Endothelial cell of umbilical vein (primary cell): ENCODE measurements around the gene CHD6. TPM values are rescaled to one million over a fixed set of nuclear protein-coding genes. Genes with fewer than 3 reads are reported as not detected.

Experiments
- BruUV-seq: library from RNA; stranded (reverse); fragments of 400-500 nt; replicated peaks from 2 replicates; lab custom pipeline; 2021; lab: Mats Ljungman, UMichigan
- CTCF ChIA-PET: fragments of 300-600, 350-600 bp; sonication (Branson Sonifier 250); formaldehyde crosslinking; loops from one replicate; lab custom pipeline; 2021; ENCODE audit warnings: antibody characterized with exemption, inconsistent platforms; lab: Charles Lee
- POLR2A ChIA-PET: fragments of 300-600, 350-600 bp; sonication (Branson Sonifier 250); formaldehyde crosslinking; loops from one replicate; lab custom pipeline; 2021; ENCODE audit warnings: antibody characterized with exemption, inconsistent platforms; lab: Charles Lee
- DNase-seq: peaks from one replicate; pipeline ENCODE4 v3.0.0-alpha.2; 2011; ENCODE audit warnings: low read depth, low spot score
- FAIRE-seq: peaks from 2 replicates; lab custom pipeline; 2011; peaks lifted over from hg19 to GRCh38; lab: Jason Lieb, UNC
- H2AFZ ChIP-seq: 2 replicates; pipeline ENCODE4 v1.6.0; 2012; ENCODE audit warnings: low read depth, low read length, control low read depth, inconsistent platforms
- H3K27ac ChIP-seq: 2 replicates; pipeline ENCODE4 v1.5.1; 2011; ENCODE audit warnings: low read depth, mild to moderate bottlenecking, control low read depth, low read length, moderate library complexity; ENCODE audit not compliant: insufficient read depth
- H3K27me3 ChIP-seq, 2 experiments: 2 replicates each; pipeline versions ENCODE4 v1.6.0 to v1.6.1; 2011; ENCODE audit warnings: low read length in 2 of 2, mixed read lengths in 1 of 2; ENCODE audit not compliant: control insufficient read depth in 2 of 2, insufficient read depth in 2 of 2
- H3K36me3 ChIP-seq, 2 experiments: 2 replicates in 1 of 2; 3 replicates in 1 of 2; pipeline ENCODE4 v1.5.1; 2011; ENCODE audit warnings: low read length in 2 of 2, mild to moderate bottlenecking in 1 of 2, moderate library complexity in 1 of 2; ENCODE audit not compliant: control insufficient read depth in 2 of 2, insufficient read depth in 2 of 2; ENCODE audit errors: extremely low read depth in 1 of 2
- H3K4me1 ChIP-seq: 3 replicates; pipeline ENCODE4 v1.5.1; 2011; ENCODE audit warnings: mild to moderate bottlenecking, low read length; ENCODE audit not compliant: control insufficient read depth, insufficient read depth; ENCODE audit errors: extremely low read depth
- H3K4me2 ChIP-seq: 2 replicates; pipeline ENCODE4 v1.6.1; 2011; ENCODE audit warnings: low read length, control low read depth, mixed read lengths; ENCODE audit not compliant: insufficient read depth
- H3K4me3 ChIP-seq, 3 experiments: fragments of 200-600 bp in 1 of 3; sonication (generic), shearing (Covaris generic) in 1 of 3; replicated peaks in 1 of 3; 2 replicates each; pipeline ENCODE4 v1.5.1; 2011 to 2016; ENCODE audit warnings: control low read depth in 3 of 3, low read length in 3 of 3, mild to moderate bottlenecking in 2 of 3, inconsistent platforms in 1 of 3, low read depth in 1 of 3, moderate library complexity in 1 of 3; ENCODE audit not compliant: insufficient read depth in 1 of 3
- H3K79me2 ChIP-seq: 2 replicates; pipeline ENCODE4 v1.6.0; 2012; ENCODE audit warnings: low read length, inconsistent platforms; ENCODE audit not compliant: control insufficient read depth, insufficient read depth
- H3K9ac ChIP-seq: replicated peaks from 2 replicates; pipeline ENCODE3; 2011; ENCODE audit warnings: low read length, control low read depth; ENCODE audit not compliant: insufficient read depth; ENCODE audit errors: extremely low read depth
- H3K9me1 ChIP-seq: replicated peaks from 3 replicates; pipeline ENCODE4 v1.6.0; 2011; ENCODE audit warnings: mild to moderate bottlenecking, low read length; ENCODE audit not compliant: control insufficient read depth, insufficient read depth; ENCODE audit errors: extremely low read depth
- H3K9me3 ChIP-seq: replicated peaks from 2 replicates; pipeline ENCODE4 v1.5.1; 2012; ENCODE audit warnings: low read length, inconsistent platforms; ENCODE audit not compliant: control insufficient read depth, insufficient read depth
- H4K20me1 ChIP-seq: replicated peaks from 2 replicates; pipeline ENCODE3; 2011; ENCODE audit warnings: mild to moderate bottlenecking, low read length; ENCODE audit not compliant: control insufficient read depth, insufficient read depth; ENCODE audit errors: extremely low read depth
- EZH2 ChIP-seq: IDR thresholded peaks from 2 replicates; pipeline ENCODE4 v1.6.1; 2012; ENCODE audit warnings: borderline replicate concordance, low read depth, mild to moderate bottlenecking, moderate library complexity, low read length, inconsistent platforms; ENCODE audit not compliant: severe bottlenecking
- FOS ChIP-seq: IDR thresholded peaks from 2 replicates; pipeline ENCODE4 v1.6.1; 2011; ENCODE audit warnings: mild to moderate bottlenecking, low read length, moderate library complexity, borderline replicate concordance; ENCODE audit not compliant: insufficient read depth
- GATA2 ChIP-seq: IDR thresholded peaks from 2 replicates; pipeline ENCODE4 v1.7.0; 2011; ENCODE audit warnings: low read depth, mild to moderate bottlenecking, moderate library complexity, mixed read lengths, low read length; ENCODE audit not compliant: insufficient read length, insufficient read depth
- JUN ChIP-seq: IDR thresholded peaks from 2 replicates; pipeline ENCODE4 v1.6.1; 2011; ENCODE audit warnings: borderline replicate concordance, low read depth; ENCODE audit not compliant: insufficient read length, insufficient read depth
- MYC ChIP-seq: IDR thresholded peaks from one replicate; pipeline ENCODE4 v1.6.1; 2011; ENCODE audit warnings: mild to moderate bottlenecking, low read depth, low read length
- POLR2A ChIP-seq: IDR thresholded peaks from 2 replicates; pipeline ENCODE4 v1.6.1; 2012; ENCODE audit warnings: low read depth, mild to moderate bottlenecking, control low read depth, low read length
- POLR2AphosphoS5 ChIP-seq: IDR thresholded peaks from 2 replicates; pipeline ENCODE4 v1.6.1; 2012; ENCODE audit warnings: low read depth, mild to moderate bottlenecking, control low read depth, low read length, moderate library complexity; ENCODE audit not compliant: insufficient read depth
- dilution Hi-C: fragments of 300-500 bp; cut with MboI; formaldehyde crosslinking; loops from one replicate; pipeline ENCODE4 v1.15.0; 2019; ENCODE audit warnings: low sequenced_read_pairs; ENCODE audit not compliant: extremely low pct_ligation_motif_present
- intact Hi-C: fragments of 100-400 bp; cut with micrococcal nuclease; formaldehyde crosslinking; loops from one replicate; pipeline ENCODE4 v1.10.0; 2022
- polyA plus RNA-seq, 4 experiments: library from polyadenylated mRNA; depleted of rRNA in 3 of 4; stranded (reverse) in 3 of 4; unstranded in 1 of 4; fragments of >200 nt; gene quantifications; 2 replicates each; pipeline versions ENCODE4 v1.2.1 to v1.2.3, GENCODE V29; 2011 to 2012; ENCODE audit warnings: missing spikeins in 1 of 4
- total RNA-seq: library from RNA; stranded (reverse); gene quantifications from 2 replicates; pipeline ENCODE4 v1.2.3, GENCODE V29; 2021
- TF ChIP-seq, protein P1 (sequence below), 2 donors: IDR thresholded peaks; 1 replicate in 1 of 2; 2 replicates in 1 of 2; pipeline ENCODE4 v1.5.1; 2011; ENCODE audit warnings: low read length in 2 of 2, mild to moderate bottlenecking in 2 of 2, moderate library complexity in 2 of 2, control low read depth in 1 of 2, inconsistent platforms in 1 of 2, low read depth in 1 of 2; ENCODE audit not compliant: insufficient read depth in 1 of 2; ENCODE audit errors: extremely low read depth in 1 of 2
- TF ChIP-seq, protein P2 (sequence below): IDR thresholded peaks from 2 replicates; pipeline ENCODE4 v1.6.1; 2011; ENCODE audit not compliant: insufficient read depth, insufficient read length

CHD6 gene
- total and polyA plus RNA-seq, 2 donors (not counting 3 experiments of a cell fraction or from before 2014, with no cell fraction given): 7.2 to 33.7 TPM

DNA sequence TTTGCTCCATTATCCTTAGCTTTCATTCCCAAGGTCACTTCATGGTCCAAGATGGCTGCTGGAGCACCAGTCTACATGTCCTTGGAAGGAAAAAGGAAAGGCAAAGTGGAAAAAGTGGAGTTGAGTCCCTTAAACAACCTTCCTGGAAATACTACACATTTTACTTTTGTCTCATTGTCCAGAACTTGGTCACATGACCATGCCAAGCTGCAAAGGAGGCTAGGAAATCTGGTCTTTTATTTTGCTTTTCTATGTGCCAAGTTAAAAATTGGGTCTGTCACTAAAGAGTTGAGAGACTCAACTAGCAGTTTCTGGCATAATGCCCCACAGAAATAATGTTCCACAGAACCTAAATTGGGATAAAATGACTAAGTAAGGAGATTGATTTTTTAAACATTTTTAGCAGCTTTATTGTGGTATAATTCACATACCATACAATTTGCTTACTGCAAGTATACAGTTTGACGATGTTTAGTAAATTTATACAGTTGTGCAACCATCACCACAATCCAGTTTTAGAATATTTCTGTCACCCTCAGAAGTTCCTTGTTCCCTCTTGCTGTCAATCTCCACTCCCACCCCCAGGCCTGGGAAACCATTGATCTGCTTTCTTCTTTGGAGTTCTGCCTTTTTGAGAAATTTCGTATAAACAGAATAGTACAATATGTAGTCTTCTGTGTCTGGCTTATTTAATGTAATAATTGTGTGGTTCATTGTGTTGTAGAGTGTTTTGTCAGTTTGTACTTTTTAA is 5.6 kb upstream of the CHD6 start:
- H3K36me3 ChIP-seq: no peaks in the 10 kb centered on the region
- no peak overlapping the region for H3K4me3 ChIP-seq
- intact Hi-C loops (no loop called here), dilution Hi-C loops (no loop called here)
- no peak overlapping the region for H3K27ac ChIP-seq
- no peaks in the 10 kb centered on the region for H3K9me1 ChIP-seq
- no peaks in the 10 kb centered on the region for H3K9me3 ChIP-seq
- TF ChIP-seq, protein P1, sequence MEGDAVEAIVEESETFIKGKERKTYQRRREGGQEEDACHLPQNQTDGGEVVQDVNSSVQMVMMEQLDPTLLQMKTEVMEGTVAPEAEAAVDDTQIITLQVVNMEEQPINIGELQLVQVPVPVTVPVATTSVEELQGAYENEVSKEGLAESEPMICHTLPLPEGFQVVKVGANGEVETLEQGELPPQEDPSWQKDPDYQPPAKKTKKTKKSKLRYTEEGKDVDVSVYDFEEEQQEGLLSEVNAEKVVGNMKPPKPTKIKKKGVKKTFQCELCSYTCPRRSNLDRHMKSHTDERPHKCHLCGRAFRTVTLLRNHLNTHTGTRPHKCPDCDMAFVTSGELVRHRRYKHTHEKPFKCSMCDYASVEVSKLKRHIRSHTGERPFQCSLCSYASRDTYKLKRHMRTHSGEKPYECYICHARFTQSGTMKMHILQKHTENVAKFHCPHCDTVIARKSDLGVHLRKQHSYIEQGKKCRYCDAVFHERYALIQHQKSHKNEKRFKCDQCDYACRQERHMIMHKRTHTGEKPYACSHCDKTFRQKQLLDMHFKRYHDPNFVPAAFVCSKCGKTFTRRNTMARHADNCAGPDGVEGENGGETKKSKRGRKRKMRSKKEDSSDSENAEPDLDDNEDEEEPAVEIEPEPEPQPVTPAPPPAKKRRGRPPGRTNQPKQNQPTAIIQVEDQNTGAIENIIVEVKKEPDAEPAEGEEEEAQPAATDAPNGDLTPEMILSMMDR (IDR thresholded peaks at IDR 0.05; ENCODE audit: extremely low read depth in 1 of 2, insufficient read depth in 1 of 2, low read depth in 1 of 2, low read length in 2 of 2): no peak
- TF ChIP-seq GATA2 (no peak), EZH2 (no peak), MYC (no peak), FOS (no peak), POLR2A (no peak), POLR2AphosphoS5 (no peak), JUN (no peak)
- TF ChIP-seq, protein P2, sequence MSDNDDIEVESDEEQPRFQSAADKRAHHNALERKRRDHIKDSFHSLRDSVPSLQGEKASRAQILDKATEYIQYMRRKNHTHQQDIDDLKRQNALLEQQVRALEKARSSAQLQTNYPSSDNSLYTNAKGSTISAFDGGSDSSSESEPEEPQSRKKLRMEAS: no peak
- BruUV-seq: no TSS peak
- no peaks in the 10 kb centered on the region for H3K79me2 ChIP-seq
- POLR2A ChIA-PET: no interaction called here
- H3K27me3 ChIP-seq: peaks cover 11 to 16% of the 10 kb centered on the region in 2 experiments
- DNase-seq (no peak), FAIRE-seq (no peak)
- no peak overlapping the region for H3K9ac ChIP-seq
- no peak overlapping the region for H2AFZ ChIP-seq
- H3K4me2 ChIP-seq: no peak overlapping the region
- no peaks in the 10 kb centered on the region for H3K4me1 ChIP-seq
- CTCF ChIA-PET: no interaction called here
- no peaks in the 10 kb centered on the region for H4K20me1 ChIP-seq
